ENCODE measurements around the gene CALR3.

Gene CALR3

GRCh38 chr19:16530540-16531379 is 34.8 kb upstream of the CALR3 start:
- Mint-ChIP-seq H3K27me3 (no peaks in the 10 kb centered on the region), H3K4me3 (no peak overlapping the region), H3K4me1 (ENCODE audit: low read depth in 2 of 2) (peaks cover 0 to 3% of the 10 kb centered on the region in 2 donors), H3K9me3 (no peaks in the 10 kb centered on the region), H3K27ac (peak overlapping the region in 1 of 2 donors; percentile 62), H3K36me3 (ENCODE audit: insufficient read depth) (peaks cover 87% of the 10 kb centered on the region)
- ATAC-seq (replicated peaks) = no peak
- DNase-seq = no peak

GRCh38 chr19:16529466-16530144 is 33.6 kb upstream of the CALR3 start:
- no peak overlapping the region for H3K27ac Mint-ChIP-seq
- H3K9me3 Mint-ChIP-seq = no peaks in the 10 kb centered on the region
- peaks cover 85% of the 10 kb centered on the region for H3K36me3 Mint-ChIP-seq (ENCODE audit: insufficient read depth)
- DNase-seq = no peak
- H3K4me1 Mint-ChIP-seq (ENCODE audit: low read depth in 2 of 2) = peaks cover 0 to 3% of the 10 kb centered on the region in 2 donors
- ATAC-seq (replicated peaks) = no peak
- H3K4me3 Mint-ChIP-seq = no peak overlapping the region
- H3K27me3 Mint-ChIP-seq = no peaks in the 10 kb centered on the region

GRCh38 chr19:16527971-16528521 is 32.1 kb upstream of the CALR3 start:
- Mint-ChIP-seq H3K27ac (peak overlapping the region; percentile 41 to 78), H3K27me3 (no peaks in the 10 kb centered on the region), H3K9me3 (no peaks in the 10 kb centered on the region), H3K36me3 (ENCODE audit: insufficient read depth) (peaks cover 86% of the 10 kb centered on the region), H3K4me3 (no peak overlapping the region), H3K4me1 (ENCODE audit: low read depth in 2 of 2) (peaks cover 0 to 3% of the 10 kb centered on the region in 2 donors)
- peak; percentile 44 for ATAC-seq (replicated peaks)
- DNase-seq = peak; percentile 26 to 29 (median 26)

GRCh38 chr19:16527334-16527935 is 31.5 kb upstream of the CALR3 start:
- H3K27me3 Mint-ChIP-seq = no peaks in the 10 kb centered on the region

GRCh38 chr19:16525751-16526481 is 29.9 kb upstream of the CALR3 start:
- no peak overlapping the region for H3K27ac Mint-ChIP-seq
- H3K36me3 Mint-ChIP-seq (ENCODE audit: insufficient read depth) = peaks cover 76% of the 10 kb centered on the region
- no peaks in the 10 kb centered on the region for H3K27me3 Mint-ChIP-seq

More at GRCh38 chr19:16527334-16527935, 31.5 kb upstream of the CALR3 start:
- H3K4me1 Mint-ChIP-seq (ENCODE audit: low read depth in 2 of 2) = peaks cover 0 to 3% of the 10 kb centered on the region in 2 donors
- H3K9me3 Mint-ChIP-seq = no peaks in the 10 kb centered on the region
- peak overlapping the region in 1 of 2 donors; percentile 78 for H3K27ac Mint-ChIP-seq
- peaks cover 86% of the 10 kb centered on the region for H3K36me3 Mint-ChIP-seq (ENCODE audit: insufficient read depth)
- DNase-seq (no peak), ATAC-seq (replicated peaks) (no peak)
- no peak overlapping the region for H3K4me3 Mint-ChIP-seq

GRCh38 chr19:16524991-16525734 is 29.2 kb upstream of the CALR3 start:
- Mint-ChIP-seq H3K4me1 (ENCODE audit: low read depth in 2 of 2) (no peaks in the 10 kb centered on the region), H3K36me3 (ENCODE audit: insufficient read depth) (peaks cover 76% of the 10 kb centered on the region), H3K9me3 (no peaks in the 10 kb centered on the region), H3K27ac (no peak overlapping the region), H3K4me3 (no peak overlapping the region), H3K27me3 (no peaks in the 10 kb centered on the region)
- ATAC-seq (replicated peaks) (no peak), DNase-seq (no peak)

More at GRCh38 chr19:16525751-16526481, 29.9 kb upstream of the CALR3 start:
- H3K9me3 Mint-ChIP-seq = no peaks in the 10 kb centered on the region
- no peak overlapping the region for H3K4me3 Mint-ChIP-seq
- no peak for DNase-seq
- no peak for ATAC-seq (replicated peaks)
- H3K4me1 Mint-ChIP-seq (ENCODE audit: low read depth in 2 of 2) = no peaks in the 10 kb centered on the region

- no peaks in the 10 kb centered on the region for H3K27me3 Mint-ChIP-seq
- H3K36me3 Mint-ChIP-seq (ENCODE audit: insufficient read depth) = peaks cover 78% of the 10 kb centered on the region
- DNase-seq = no peak
- no peak overlapping the region for H3K4me3 Mint-ChIP-seq
- ATAC-seq (replicated peaks) = no peak
- peak overlapping the region in 1 of 2 donors; percentile 38 for H3K27ac Mint-ChIP-seq
- H3K4me1 Mint-ChIP-seq (ENCODE audit: low read depth in 2 of 2) = no peaks in the 10 kb centered on the region
- no peaks in the 10 kb centered on the region for H3K9me3 Mint-ChIP-seq
Observed at GRCh38 chr19:16522559-16523377, 26.8 kb upstream of the CALR3 start.

GRCh38 chr19:16521715-16522289 is 25.8 kb upstream of the CALR3 start:
- DNase-seq (no peak), ATAC-seq (replicated peaks) (no peak)
- Mint-ChIP-seq H3K4me1 (ENCODE audit: low read depth in 2 of 2) (peaks cover 9 to 10% of the 10 kb centered on the region in 2 donors), H3K27ac (peak overlapping the region in 1 of 2 donors; percentile 46), H3K4me3 (no peak overlapping the region), H3K36me3 (ENCODE audit: insufficient read depth) (peaks cover 71% of the 10 kb centered on the region), H3K9me3 (no peaks in the 10 kb centered on the region), H3K27me3 (no peaks in the 10 kb centered on the region)

- Mint-ChIP-seq H3K9me3 (no peaks in the 10 kb centered on the region), H3K36me3 (ENCODE audit: insufficient read depth) (peaks cover 64% of the 10 kb centered on the region), H3K4me3 (no peak overlapping the region), H3K27ac (peak overlapping the region in 1 of 2 donors; percentile 46), H3K4me1 (ENCODE audit: low read depth in 2 of 2) (peaks cover 10 to 12% of the 10 kb centered on the region in 2 donors), H3K27me3 (no peaks in the 10 kb centered on the region)
- ATAC-seq (replicated peaks) (no peak), DNase-seq (no peak)
Observed at GRCh38 chr19:16520986-16521624, 25.1 kb upstream of the CALR3 start.

GRCh38 chr19:16520074-16520973 is 24.4 kb upstream of the CALR3 start:
- H3K27me3 Mint-ChIP-seq = no peaks in the 10 kb centered on the region
- H3K27ac Mint-ChIP-seq = no peak overlapping the region
- no peaks in the 10 kb centered on the region for H3K9me3 Mint-ChIP-seq
- DNase-seq (no peak), ATAC-seq (replicated peaks) (no peak)
- peaks cover 58% of the 10 kb centered on the region for H3K36me3 Mint-ChIP-seq (ENCODE audit: insufficient read depth)
- peaks cover 10 to 12% of the 10 kb centered on the region in 2 donors for H3K4me1 Mint-ChIP-seq (ENCODE audit: low read depth in 2 of 2)
- no peak overlapping the region for H3K4me3 Mint-ChIP-seq

All from effector memory CD8-positive, alpha-beta T cell (primary cell).